Epidermal melanocyte (primary cell): ENCODE measurements around the gene ARHGEF19.
A peak's percentile ranks its signal among the peaks of the same experiment; 100 is the strongest.
"Not testable (repeated sequence)": the region's sequence is repeated elsewhere in the genome, so short reads cannot be mapped to it uniquely, and the experiment has no call there.

Experiments
- DNase-seq: peaks from one replicate; pipeline ENCODE4 v3.0.0; 2011; ENCODE audit warnings: low spot score; ENCODE audit not compliant: insufficient read length

The ARHGEF19 gene

DNA sequence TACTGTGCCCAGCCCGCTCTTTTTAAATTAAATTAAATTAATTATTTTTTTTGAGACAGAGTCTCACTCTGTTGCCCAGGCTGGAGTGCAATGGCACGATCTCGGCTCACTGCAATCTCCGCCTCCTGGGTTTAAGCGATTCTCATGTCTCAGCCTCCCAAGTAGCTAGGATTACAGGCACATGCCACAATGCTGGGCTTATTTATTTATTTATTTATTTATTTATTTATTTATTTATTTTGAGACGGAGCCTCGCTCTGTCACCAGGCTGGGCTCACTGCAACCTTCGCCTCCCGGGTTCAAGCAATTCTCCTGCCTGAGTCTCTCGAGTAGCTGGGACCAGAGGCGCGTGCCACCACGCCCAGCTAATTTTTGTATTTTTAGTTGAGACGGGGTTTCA lies 10.3 kb upstream of the ARHGEF19 start:
- DNase-seq, result not testable (repeated sequence)

DNA sequence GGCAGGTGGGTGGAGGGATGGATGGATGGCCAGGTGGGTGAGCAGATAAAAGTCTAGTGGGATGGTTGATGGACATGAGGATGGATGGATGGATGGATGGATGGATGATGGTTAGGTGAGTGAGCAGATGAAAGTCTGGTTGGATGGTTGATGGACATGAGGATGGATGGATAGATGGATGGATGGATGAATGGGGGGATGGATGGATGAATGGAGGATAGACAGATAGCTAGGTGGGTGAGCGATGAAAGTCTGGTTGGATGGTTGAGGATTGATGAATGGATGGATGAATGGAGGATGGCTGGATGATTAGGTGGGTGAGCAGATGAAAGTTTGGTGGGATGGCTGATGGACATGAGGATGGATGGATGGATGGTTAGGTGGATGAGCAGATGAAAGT lies 9.0 kb upstream of the ARHGEF19 start:
- DNase-seq, result no peak

DNA sequence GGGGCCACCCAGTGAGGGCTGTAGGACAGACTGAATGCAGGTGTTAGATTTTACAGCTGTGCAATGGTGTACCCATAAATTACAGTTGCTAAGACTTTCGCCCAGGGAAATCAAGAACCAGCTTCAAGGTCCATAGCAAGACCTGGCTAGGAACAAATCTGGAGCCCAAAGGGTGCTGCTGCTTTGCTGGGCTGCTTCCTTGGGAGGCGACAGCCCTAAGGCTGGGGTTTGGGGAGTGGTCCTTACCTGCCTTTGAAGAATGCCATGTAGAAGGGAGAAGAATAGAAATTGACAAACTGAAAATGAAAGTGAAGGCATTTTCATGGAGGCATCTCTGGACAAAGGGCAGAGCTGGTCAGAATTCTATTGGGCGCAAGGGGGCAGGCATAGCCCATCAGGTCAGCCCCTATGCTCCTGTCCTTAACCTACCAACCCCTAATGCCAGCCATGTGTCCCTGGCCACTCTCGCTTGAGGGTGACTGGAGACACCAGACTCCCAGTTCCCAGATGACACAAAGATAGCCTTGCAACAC lies 7.6 kb upstream of the ARHGEF19 start:
- no peak for DNase-seq

DNA sequence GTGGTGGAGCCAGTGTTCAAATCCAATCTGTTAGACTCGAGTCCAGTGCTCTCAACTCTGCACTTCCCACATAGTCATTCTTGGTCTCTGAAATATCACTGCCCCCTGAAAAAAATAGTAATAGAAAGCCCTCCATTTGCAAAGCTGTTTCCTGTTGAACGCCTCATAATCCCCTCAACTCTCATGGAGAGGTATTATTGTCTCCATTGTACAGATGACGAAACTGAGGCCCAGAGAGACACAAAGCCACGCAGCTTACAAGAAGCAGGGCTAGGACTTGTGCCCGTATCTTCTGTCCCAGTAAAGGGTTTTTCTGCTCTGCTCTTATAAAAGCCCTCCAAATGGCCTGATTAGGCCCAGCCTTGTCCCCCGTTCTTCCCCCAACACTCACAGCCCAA lies 6.2 kb upstream of the ARHGEF19 start:
- DNase-seq, result no peak

DNA sequence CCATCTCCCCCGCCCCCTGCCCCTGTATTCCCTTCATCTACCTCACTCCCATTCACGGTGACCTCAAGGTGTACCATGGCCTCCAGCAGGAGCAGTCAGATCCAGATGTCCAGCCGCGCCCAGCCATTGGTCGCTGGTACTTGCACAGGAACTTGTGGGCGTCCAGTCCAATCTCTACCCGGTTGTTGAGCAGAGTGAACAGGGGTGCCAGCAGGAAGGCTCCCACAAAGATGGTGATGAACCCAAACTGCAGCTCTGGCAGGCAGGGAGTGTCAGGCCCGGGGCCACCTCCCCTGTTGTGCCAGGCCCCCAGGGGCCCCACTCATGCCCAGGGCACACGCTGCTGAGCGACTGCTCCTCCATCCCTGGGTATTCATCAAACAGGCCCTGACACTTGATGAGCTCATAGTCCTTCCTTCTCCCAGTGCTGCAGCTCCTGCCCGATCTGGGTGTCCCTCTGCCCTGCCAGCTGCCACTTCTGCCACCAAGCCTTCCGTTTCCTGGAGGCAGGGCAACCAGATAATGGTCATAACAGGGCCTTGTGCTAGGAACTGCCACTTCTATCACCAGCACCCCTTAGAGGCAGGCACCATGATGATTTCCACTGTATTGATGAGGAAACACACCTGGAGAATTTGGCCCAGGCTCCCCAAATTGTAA lies 5.7 kb upstream of the ARHGEF19 start:
- DNase-seq, result no peak

DNA sequence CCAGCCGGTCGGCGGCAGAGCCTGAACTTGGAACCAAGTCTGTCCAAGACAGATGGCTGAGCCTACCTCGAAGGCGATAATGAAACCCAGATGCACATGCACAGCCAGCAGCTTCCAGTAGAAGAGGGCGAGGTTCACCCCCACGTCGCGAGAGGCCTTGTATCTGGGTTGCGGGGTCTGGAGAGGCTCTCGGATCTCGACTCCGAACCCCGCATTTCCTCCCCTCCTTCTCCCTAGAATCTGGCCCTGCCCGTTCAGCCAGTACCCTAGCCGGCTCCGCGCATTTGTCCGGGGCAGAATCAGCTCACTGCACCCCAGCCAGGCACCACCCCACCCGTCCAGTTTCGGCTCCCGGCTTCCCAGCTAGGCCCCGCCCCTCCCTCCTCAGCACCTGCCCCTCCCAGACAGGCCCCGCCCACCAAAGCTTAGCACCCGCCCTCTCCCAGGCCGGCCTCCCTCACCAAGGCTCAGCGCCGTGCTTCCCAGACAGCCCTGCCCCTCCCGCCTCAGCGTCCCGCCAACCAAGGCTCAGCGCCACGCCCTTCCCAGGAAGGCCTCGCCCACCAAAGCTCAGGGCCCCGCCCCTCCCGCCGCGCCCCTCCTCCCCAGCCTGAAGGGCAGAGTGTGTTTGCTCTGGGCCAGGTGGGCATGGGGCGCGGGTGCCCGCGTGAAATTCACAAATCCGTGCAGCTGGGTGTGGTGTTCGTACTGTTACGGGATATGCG lies 4.8 kb upstream of the ARHGEF19 start:
- peak; percentile 78 for DNase-seq

DNA sequence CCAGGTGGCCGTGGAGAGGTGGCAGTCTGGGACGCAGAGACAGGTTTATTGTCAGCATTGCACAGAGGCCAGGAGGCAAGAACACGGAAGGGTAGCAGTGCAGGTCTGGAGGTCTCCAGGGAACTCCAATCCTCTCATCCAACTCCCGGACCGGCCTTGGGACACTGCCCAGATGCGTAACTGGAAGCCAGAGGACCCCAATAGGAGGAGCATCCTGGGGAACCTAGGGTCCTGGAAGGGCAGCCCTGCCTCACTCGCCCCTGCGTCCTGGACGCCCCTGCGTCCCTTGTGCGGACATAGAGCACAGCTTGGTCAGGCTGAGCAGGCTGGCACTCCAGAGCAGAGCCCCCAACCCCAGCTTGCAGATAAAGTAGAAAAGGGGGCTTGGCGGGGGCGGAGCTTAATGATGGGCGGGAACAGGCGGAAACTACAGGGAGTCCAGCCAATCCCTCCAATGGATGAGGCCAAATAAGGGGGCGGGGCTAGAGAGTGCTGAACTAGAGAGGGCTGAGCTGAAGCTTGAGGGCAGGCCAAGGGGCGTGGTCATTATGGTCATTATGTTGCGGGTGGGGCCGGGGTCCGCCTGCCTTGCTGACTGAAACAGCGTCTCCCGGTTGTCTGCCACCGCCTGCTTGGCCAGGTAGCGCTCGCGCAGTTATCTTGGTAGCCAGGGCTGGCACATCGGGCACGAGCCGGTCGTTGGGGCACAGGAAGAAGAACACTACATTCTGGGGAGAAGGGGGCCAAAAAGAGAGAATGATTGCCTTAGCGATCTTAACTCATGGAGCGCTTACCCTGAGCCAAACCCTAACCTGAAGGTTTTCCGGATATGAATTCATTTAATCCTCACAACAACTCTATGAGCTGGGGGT lies 3.7 kb upstream of the ARHGEF19 start:
- DNase-seq, result no peak

DNA sequence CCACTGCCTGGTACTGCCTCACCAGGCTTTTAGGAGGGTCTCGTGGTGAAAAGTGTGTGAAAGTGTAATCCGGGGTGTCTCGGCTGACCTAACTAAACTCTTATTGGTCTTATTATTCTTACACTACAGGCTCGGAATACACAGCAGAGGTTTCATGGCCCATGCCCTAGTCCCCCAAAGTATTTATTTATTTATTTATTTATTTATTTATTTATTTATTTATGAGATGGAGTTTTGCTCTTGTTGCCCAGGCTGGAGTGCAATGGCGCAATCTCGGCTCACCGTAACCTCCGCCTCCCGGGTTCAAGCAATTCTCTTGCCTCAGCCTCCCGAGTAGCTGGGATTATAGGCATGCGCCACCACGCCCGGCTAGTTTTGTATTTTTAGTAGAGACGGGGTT lies 2.8 kb upstream of the ARHGEF19 start:
- not testable (repeated sequence) for DNase-seq

DNA sequence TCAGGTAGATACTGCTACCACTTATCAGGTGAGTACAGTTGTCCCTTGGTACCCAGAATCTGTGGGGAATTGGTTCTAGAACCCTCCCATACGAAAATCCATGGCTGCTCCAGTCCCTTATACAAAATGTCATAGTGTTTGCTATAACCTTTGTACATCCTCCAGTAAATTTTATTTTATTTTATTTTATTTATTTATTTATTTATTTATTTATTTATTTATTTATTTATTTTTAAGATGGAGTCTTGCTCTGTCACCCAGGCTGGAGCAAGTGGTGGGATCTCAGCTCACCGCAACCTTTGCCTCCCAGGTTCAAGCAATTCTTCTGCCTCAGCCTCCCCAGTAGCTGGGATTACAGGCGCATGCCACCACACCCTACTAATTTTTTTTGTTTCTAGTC lies 1.1 kb upstream of the ARHGEF19 start:
- not testable (repeated sequence) for DNase-seq

DNA sequence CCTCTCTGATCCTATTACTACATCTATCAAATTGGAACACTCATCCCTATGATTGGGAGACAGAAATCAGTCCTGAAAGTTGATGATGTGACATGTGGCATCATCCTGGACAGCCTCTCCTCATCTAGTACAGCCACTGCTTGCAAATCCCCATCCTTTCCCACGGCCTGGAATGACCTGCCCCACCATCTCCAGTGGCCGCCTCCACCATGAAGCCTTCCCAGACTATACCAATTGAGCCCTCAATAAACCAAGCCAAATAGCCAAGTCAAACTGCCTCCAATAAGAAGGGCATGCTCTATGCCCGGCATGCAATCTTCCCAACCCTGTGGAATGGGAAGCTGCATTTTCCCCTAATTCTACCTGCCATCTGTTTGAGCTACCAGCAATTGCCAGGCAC lies 561 bp upstream of the ARHGEF19 start:
- DNase-seq, result no peak

DNA sequence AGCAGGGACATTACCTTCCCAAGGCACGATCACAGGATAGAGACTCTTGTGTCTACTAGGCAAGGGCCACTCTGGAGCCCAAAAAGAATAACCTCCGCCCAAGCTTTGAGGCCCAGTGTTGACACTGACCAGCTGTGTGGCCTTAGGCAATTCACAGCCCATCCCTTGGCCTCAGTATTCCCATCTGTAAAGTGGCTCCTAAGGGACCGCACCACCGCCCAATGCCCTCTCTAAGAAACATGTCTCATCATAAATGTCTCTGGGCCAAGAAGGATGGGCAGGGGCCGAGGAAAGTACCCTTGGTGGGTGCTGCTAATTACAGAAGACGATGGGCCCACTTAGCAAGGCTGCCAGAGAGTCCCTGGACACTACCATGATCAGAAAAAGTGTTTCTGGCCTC lies 628 bp downstream of the ARHGEF19 start:
- no peak for DNase-seq

DNA sequence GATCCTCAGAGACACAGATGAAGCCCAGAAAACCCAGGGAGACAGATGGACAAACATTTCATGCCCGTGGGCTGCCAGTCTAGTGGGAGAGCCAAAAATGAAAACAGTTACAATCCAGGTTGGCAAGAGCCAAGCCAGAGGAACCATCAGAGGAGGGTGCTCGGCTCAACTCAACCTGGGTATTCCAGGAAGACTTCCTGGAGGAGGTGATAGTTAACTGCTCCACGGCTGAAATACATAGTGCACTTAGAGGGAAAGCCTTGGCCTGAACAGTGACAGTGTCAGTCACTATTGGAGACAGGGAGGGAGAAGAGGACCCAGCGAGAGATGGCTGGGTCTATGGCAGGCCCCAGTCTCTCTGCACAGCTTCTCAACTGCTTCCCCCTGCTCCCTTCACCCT lies 1.9 kb downstream of the ARHGEF19 start:
- DNase-seq, result no peak

DNA sequence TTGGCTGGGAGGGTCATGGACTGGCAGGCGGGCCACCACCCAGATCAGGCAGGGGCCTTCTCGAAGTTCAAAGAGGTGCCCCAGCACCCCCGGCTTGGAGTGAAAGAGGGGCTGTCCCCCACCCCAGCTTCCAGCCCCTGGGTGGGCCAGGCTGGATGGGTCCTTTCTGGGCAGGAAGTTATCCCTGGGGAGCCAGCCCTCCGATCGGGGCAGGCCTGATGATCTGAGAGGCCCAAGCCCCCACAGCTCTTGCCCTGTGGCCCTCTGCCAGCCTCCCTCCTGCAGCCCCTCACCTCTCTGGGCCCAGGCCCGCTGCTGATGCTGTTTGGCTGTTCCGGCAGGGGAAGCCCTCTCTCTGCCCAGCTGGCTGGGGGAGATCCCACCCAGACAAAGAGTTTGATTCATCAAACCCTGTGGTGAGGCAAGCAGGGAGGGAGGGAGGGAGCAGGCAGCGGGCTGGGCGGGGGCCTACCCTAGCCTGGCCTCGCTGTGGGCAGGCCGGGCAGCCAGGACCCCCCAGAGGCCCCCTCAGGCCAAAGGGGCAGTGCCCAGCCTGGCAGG lies 2.5 kb downstream of the ARHGEF19 start:
- no peak for DNase-seq

DNA sequence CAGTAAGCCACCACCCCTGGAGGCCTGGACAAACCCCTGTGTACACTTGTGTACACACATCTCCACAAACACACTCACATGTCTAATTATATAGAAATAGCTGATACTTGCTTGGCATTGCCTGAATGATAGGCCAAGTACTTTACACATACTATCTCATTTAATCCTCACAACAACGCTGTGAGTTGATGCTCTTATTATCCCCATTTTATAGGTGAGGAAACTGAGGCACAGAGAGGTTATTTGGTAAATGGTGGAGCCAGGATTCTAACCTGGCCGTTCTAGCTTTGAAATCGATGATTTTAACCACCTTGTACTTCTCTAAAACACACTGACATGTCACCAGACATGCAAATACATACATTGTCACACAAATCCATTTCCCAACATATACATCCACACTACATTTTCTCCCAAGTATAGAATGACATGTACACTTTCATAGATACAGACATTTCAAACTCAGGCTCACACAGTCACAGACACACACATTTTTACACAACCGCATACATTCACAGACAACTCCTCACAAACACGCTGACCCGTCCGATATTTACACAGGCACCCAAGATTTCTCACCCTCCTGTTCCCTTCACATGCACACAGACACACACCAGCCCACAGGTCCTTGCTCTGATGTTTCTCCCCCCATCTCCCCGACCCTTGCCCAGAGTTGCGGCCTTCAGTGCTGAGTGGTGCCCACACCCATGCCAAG lies 3.2 kb downstream of the ARHGEF19 start:
- DNase-seq, result no peak

DNA sequence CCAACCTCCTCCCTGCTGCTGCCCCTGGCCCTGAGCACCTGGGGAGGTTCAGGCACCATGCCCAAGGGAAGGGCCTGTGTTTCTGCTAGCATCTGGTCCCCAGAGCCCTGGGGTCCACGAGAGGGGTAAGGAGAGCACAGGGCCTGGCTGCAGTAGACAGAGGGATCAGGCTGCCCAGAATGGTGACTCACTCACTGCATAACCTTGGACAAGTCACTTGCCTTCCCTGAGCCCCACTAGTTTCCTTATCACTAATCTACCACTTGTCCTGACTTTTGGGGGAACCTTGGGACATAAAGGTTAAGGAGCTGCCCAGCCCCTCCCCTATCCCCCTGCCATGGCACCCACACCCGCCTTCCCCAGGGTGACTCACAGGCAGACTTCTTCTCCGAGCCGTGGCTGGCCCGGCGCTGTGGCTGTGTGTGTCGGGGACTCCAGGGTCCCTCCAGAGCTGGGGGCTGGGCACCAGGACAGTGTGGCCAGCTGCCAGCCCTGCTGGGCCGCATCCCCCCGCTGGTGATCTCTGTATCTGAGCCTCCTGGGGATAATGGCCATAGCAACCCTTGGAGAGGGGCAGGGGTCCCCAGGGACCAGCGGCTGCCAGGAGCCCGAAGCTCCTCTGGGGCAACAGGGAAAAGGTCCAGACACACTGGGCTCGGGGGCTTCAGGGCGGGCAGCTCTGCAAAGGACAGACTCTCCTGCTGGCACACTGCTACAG lies 4.0 kb downstream of the ARHGEF19 start:
- no peak for DNase-seq

DNA sequence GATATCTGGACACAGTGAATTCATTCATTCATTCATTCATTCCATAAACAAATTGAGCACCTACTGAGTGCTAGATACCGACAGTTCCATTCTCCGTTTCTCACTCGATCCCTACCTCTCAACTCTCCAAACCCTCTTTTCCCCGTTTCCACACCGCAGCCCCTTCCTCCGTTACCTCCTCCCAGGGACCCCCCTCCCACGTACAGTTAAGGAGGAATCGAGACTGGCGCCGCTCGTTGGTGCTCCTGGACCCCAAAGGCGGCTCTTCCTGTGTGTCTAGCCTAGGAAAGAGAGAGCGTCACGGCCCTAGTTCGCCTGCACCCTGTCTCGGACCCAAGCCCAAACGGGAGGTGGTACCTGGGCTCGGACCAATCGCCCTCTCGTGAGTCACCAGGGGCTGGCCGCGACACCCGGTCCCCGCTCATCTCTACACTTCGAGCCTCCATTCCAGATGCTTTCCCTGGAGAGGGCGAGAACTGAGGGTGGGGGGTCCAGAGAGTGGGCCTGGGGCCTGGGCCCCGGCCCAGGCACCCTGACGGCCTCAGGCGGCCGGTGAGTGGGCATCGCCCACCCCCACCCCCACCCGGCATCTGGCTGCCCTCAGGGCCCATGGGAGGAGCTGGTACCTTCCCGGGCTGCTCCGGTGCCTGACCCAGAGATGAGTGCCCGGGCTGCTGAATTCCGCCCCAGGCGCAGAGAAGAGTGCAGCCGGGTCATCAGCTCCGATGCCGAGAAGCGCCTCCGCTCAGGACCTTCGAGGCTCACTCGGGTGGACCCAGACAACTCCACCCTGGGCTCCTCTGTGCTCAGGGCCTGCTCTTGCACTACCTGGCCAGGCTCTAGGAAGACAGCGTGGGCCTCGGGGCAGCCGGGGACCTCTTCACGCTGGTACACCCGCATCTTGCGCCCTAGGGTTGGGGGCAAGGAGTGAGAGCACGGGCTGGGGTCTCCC lies 4.9 kb downstream of the ARHGEF19 start:
- no peak for DNase-seq

DNA sequence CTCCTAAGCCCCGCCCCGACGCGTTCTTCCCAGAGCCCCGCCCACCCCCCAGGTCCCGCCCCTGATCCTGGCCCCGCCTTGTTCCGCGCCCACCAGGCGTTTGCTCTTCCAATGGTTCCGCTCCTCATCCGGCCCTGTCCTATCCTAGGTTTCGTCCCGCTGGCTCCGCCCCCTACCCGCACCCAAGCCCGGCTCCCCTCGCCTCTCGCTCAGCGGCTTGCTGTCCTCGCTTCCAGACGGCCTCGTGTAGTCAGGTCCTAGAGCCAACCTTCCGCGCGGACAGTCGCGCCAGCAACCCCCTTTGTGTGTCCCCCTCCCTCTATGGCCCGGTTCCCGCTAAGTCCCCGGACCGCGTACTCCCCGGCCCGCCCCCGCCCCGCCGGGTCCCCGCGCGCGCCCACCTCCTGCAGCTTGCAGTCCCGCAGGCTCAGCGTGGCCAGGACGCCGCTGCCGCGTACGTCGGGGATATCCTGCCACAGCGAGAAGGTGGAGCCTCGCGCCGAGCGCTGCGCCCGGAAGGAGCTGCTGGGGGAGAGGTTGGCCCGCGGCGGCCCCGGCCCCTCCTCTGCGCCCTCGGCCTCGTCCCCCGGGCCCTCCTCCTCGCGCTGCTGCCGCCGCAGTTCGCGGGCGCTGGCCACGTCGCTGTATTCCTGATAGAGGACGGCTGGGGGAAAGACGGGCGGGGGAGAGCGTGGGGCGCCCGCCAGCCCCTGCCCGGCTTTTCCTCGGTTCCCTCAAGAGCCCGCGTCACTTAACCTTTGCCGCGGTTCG lies 5.7 kb downstream of the ARHGEF19 start:
- peak; percentile 87 for DNase-seq

DNA sequence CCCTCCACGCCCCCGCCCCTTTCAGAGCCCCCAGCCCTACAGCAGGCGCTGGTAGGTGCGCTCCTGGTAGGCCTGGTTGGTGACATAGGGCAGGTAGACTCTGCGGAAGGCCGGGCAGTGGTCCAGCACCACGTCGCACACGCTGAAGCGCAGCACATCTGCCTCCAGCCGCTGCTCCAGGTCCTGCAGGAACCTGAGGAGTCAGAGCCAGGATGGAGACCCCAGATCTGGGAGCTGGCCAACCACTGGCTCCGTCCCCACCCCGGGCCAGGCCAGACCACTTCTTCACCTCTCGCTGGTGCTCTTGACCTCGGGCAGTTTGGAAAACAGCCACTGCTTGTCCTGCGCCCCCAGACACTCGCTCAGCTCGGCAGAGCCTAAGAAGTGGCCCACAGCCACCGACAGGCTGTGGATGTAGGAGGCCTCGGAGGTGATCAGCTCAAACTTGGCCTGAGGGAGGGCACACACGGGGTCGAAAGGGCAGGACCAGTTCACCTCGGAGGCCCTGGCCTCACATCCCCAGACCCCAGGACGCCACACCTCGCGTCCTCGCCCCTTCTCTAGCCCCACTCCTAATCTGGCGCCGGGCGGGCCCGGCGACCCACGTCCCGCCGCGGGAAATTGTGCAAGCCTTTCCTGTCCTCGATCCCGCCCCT lies 6.4 kb downstream of the ARHGEF19 start:
- DNase-seq, result no peak
